Neural cell (in vitro differentiated cells): ENCODE measurements around the gene IL21R. TPM values are rescaled to one million over a fixed set of nuclear protein-coding genes. Genes with fewer than 3 reads are reported as not detected.

Experiments
- H2AFZ ChIP-seq: fragments of 200-600, 300-800 bp; sonication (generic), shearing (Covaris generic); 2 replicates; pipeline ENCODE4 v1.6.0; 2014; ENCODE audit warnings: low read depth, mild to moderate bottlenecking, antibody characterized with exemption, low read length, moderate library complexity
- H3F3A ChIP-seq: fragments of 200-600 bp; shearing (Covaris generic); 2 replicates; pipeline ENCODE4 v1.6.1; 2016; ENCODE audit warnings: mild to moderate bottlenecking, moderate library complexity, mixed read lengths, antibody characterized with exemption, low read length; ENCODE audit not compliant: insufficient read depth, poor library complexity, severe bottlenecking
- H3K27ac ChIP-seq: fragments of 200-600, 300-800 bp; sonication (generic), shearing (Covaris generic); 2 replicates; pipeline ENCODE4 v1.5.1; 2014; ENCODE audit warnings: mild to moderate bottlenecking, low read length, moderate library complexity
- H3K27me3 ChIP-seq: fragments of 300-800, 200-600 bp; sonication (generic), shearing (Covaris generic); 2 replicates; pipeline ENCODE4 v1.6.0; 2014; ENCODE audit warnings: mild to moderate bottlenecking, low read depth, low read length, moderate library complexity; ENCODE audit not compliant: insufficient read depth
- H3K36me3 ChIP-seq: fragments of 300-800, 200-600 bp; sonication (generic), shearing (Covaris generic); 2 replicates; pipeline ENCODE4 v1.5.1; 2014; ENCODE audit warnings: mild to moderate bottlenecking, antibody characterized with exemption, low read length, moderate library complexity; ENCODE audit not compliant: insufficient read depth
- H3K4me2 ChIP-seq: fragments of 300-800, 200-600 bp; sonication (generic), shearing (Covaris generic); 2 replicates; pipeline ENCODE4 v1.6.0; 2014; ENCODE audit warnings: mild to moderate bottlenecking, low read length
- H3K4me3 ChIP-seq: fragments of 300-800, 200-600 bp; sonication (generic), shearing (Covaris generic); 2 replicates; pipeline ENCODE4 v1.5.1; 2014; ENCODE audit warnings: mild to moderate bottlenecking, low read length, moderate library complexity
- H3K79me2 ChIP-seq: fragments of 200-600 bp; shearing (Covaris generic); replicated peaks from 2 replicates; pipeline ENCODE4 v1.6.0; 2014; ENCODE audit warnings: mild to moderate bottlenecking, low read length, moderate library complexity; ENCODE audit not compliant: insufficient read depth
- H3K9ac ChIP-seq: fragments of 300-800, 200-600 bp; sonication (generic), shearing (Covaris generic); 2 replicates; pipeline ENCODE4 v1.6.1; 2016; ENCODE audit warnings: mild to moderate bottlenecking, low read length, mixed read lengths
- H3K9me2 ChIP-seq: fragments of 200-600 bp; shearing (Covaris generic); 2 replicates; pipeline ENCODE4 v1.6.1; 2016; ENCODE audit warnings: mild to moderate bottlenecking, low read length, mixed read lengths; ENCODE audit not compliant: insufficient read depth
- H3K9me3 ChIP-seq: fragments of 200-600, 300-800 bp; sonication (generic), shearing (Covaris generic); 2 replicates; pipeline ENCODE4 v1.6.1; 2016; ENCODE audit warnings: mild to moderate bottlenecking, mixed run types, low read length, moderate library complexity, mixed read lengths
- H4K20me1 ChIP-seq: fragments of 200-600 bp; shearing (Covaris generic); 2 replicates; pipeline ENCODE4 v1.6.1; 2016; ENCODE audit warnings: mild to moderate bottlenecking, mixed run types; ENCODE audit not compliant: insufficient read depth
- EP300 ChIP-seq: fragments of 450-650 bp; conservative IDR thresholded peaks from 2 replicates; pipeline ENCODE4 v1.6.1; 2014; ENCODE audit warnings: antibody characterized with exemption, mild to moderate bottlenecking, moderate library complexity; ENCODE audit not compliant: poor library complexity, severe bottlenecking
- EZH2 ChIP-seq: fragments of 200-600, 300-800 bp; shearing (Covaris generic), sonication (generic); IDR thresholded peaks from 2 replicates; pipeline ENCODE4 v1.6.1; 2014; ENCODE audit warnings: antibody characterized with exemption, low read length, borderline replicate concordance, mild to moderate bottlenecking; ENCODE audit not compliant: insufficient read depth, poor library complexity, severe bottlenecking
- MXI1 ChIP-seq: fragments of 450-650 bp; conservative IDR thresholded peaks from 2 replicates; pipeline ENCODE4 v1.6.1; 2014; ENCODE audit warnings: antibody characterized with exemption, mild to moderate bottlenecking; ENCODE audit not compliant: poor library complexity, severe bottlenecking
- POLR2AphosphoS5 ChIP-seq: IDR thresholded peaks from 2 replicates; pipeline ENCODE4 v1.6.1; 2012
- RAD21 ChIP-seq: fragments of 450-650 bp; conservative IDR thresholded peaks from 2 replicates; pipeline ENCODE4 v1.6.1; 2014; ENCODE audit warnings: antibody characterized with exemption, mild to moderate bottlenecking, moderate library complexity
- SMC3 ChIP-seq: fragments of 450-650 bp; conservative IDR thresholded peaks from 2 replicates; pipeline ENCODE4 v1.6.1; 2014; ENCODE audit warnings: antibody characterized with exemption, mild to moderate bottlenecking, moderate library complexity; ENCODE audit not compliant: poor library complexity
- TAF1 ChIP-seq: IDR thresholded peaks from 2 replicates; pipeline ENCODE4 v1.6.1; 2012; ENCODE audit warnings: low read depth
- polyA plus RNA-seq: library from polyadenylated mRNA; depleted of rRNA; stranded (reverse); fragments of >200 nt; gene quantifications from 2 replicates; pipeline ENCODE4 v1.2.3, GENCODE V29; 2014
- TF ChIP-seq, protein P1 (sequence below): fragments of 450-650 bp; IDR thresholded peaks from 2 replicates; pipeline ENCODE4 v1.5.1; 2014; ENCODE audit warnings: antibody characterized with exemption, mild to moderate bottlenecking, moderate library complexity; ENCODE audit not compliant: poor library complexity, severe bottlenecking
- TF ChIP-seq, protein P2 (sequence below): IDR thresholded peaks from 2 replicates; pipeline ENCODE4 v1.6.1; 2012; ENCODE audit warnings: borderline replicate concordance

The IL21R gene
- polyA plus RNA-seq, 1 donor from 2014 or later = not detected

DNA sequence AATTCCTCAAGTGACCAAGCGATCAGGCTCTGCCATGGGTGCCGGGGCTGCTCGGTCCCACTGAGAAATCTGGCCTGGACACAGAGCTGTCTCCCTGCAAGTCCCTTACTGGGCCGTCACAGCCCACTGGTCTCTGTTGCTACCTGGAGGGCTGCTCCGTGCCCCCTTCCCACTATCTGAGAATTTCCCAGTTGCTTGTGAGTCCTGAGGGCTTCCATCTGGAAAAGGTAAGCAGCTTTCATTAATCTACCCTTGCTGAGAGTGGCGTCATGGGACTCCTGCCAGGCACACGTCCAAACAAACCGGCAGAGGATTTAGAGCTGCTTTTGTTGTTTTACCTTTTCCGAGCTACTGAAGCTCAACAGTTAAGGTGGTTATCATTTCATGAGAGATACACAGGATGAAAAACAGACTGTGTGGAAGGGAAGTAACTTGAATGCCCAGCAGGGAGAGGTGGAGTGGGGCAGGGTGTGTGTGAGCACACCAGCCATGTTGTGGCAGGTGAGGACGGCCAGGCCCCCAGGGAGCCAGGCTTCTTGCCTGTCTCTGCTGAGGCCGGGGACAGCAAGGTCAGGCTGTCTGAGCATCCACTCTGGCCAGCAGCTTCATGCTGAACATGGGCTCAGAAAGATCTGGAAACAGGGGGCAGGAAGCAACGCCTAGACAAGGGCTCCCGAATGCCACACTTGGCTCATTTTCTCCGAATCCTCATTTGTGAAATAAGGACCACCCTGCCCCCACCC lies 97.1 kb downstream of the IL21R start:
- TF ChIP-seq, protein P1, sequence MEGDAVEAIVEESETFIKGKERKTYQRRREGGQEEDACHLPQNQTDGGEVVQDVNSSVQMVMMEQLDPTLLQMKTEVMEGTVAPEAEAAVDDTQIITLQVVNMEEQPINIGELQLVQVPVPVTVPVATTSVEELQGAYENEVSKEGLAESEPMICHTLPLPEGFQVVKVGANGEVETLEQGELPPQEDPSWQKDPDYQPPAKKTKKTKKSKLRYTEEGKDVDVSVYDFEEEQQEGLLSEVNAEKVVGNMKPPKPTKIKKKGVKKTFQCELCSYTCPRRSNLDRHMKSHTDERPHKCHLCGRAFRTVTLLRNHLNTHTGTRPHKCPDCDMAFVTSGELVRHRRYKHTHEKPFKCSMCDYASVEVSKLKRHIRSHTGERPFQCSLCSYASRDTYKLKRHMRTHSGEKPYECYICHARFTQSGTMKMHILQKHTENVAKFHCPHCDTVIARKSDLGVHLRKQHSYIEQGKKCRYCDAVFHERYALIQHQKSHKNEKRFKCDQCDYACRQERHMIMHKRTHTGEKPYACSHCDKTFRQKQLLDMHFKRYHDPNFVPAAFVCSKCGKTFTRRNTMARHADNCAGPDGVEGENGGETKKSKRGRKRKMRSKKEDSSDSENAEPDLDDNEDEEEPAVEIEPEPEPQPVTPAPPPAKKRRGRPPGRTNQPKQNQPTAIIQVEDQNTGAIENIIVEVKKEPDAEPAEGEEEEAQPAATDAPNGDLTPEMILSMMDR = no peak
- TF ChIP-seq MXI1 = no peak
- TF ChIP-seq TAF1 = no peak
- TF ChIP-seq, protein P2, sequence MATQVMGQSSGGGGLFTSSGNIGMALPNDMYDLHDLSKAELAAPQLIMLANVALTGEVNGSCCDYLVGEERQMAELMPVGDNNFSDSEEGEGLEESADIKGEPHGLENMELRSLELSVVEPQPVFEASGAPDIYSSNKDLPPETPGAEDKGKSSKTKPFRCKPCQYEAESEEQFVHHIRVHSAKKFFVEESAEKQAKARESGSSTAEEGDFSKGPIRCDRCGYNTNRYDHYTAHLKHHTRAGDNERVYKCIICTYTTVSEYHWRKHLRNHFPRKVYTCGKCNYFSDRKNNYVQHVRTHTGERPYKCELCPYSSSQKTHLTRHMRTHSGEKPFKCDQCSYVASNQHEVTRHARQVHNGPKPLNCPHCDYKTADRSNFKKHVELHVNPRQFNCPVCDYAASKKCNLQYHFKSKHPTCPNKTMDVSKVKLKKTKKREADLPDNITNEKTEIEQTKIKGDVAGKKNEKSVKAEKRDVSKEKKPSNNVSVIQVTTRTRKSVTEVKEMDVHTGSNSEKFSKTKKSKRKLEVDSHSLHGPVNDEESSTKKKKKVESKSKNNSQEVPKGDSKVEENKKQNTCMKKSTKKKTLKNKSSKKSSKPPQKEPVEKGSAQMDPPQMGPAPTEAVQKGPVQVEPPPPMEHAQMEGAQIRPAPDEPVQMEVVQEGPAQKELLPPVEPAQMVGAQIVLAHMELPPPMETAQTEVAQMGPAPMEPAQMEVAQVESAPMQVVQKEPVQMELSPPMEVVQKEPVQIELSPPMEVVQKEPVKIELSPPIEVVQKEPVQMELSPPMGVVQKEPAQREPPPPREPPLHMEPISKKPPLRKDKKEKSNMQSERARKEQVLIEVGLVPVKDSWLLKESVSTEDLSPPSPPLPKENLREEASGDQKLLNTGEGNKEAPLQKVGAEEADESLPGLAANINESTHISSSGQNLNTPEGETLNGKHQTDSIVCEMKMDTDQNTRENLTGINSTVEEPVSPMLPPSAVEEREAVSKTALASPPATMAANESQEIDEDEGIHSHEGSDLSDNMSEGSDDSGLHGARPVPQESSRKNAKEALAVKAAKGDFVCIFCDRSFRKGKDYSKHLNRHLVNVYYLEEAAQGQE = no peak
- no peak for TF ChIP-seq RAD21
- TF ChIP-seq EZH2 = no peak
- no peak for TF ChIP-seq EP300
- no peak for TF ChIP-seq POLR2AphosphoS5
- no peak for TF ChIP-seq SMC3
- no peak overlapping the region for H3K27ac ChIP-seq
- H3K9me3 ChIP-seq = no peaks in the 10 kb centered on the region
- no peaks in the 10 kb centered on the region for H3F3A ChIP-seq
- H2AFZ ChIP-seq = no peak overlapping the region
- no peaks in the 10 kb centered on the region for H3K27me3 ChIP-seq
- H3K9ac ChIP-seq = no peak overlapping the region
- no peak overlapping the region for H3K4me2 ChIP-seq
- H3K36me3 ChIP-seq = peaks cover 18% of the 10 kb centered on the region
- H3K9me2 ChIP-seq = no peaks in the 10 kb centered on the region
- no peaks in the 10 kb centered on the region for H4K20me1 ChIP-seq
- no peaks in the 10 kb centered on the region for H3K79me2 ChIP-seq
- no peak overlapping the region for H3K4me3 ChIP-seq

DNA sequence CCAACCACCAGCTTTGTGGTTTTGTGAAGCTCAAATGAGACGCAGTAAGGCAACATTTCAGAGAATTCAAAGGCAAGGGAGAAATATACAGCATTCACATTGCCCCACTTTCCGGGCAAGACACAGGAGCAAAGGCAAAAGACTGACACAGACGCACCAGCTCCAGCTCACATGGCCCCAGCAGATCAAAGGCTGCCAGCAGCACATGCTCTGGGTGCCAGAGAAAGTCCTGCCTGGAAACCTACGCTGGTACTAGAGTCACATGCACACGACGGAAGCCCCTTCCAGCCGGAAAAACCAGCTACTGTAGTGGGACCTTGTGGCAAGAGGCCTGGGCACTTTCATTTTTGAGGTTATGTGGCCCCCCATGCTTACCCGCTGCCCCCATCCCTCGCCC lies 97.7 kb downstream of the IL21R start:
- Histone ChIP-seq H3K79me2 (no peaks in the 10 kb centered on the region), H3F3A (no peaks in the 10 kb centered on the region), H3K4me2 (no peak overlapping the region), H3K9me3 (no peaks in the 10 kb centered on the region), H3K36me3 (peaks cover 19% of the 10 kb centered on the region), H2AFZ (no peak overlapping the region), H3K27me3 (no peaks in the 10 kb centered on the region), H3K27ac (no peak overlapping the region), H3K9me2 (no peaks in the 10 kb centered on the region), H3K9ac (no peak overlapping the region), H4K20me1 (no peaks in the 10 kb centered on the region), H3K4me3 (no peak overlapping the region)
- TF ChIP-seq EZH2 = no peak

DNA sequence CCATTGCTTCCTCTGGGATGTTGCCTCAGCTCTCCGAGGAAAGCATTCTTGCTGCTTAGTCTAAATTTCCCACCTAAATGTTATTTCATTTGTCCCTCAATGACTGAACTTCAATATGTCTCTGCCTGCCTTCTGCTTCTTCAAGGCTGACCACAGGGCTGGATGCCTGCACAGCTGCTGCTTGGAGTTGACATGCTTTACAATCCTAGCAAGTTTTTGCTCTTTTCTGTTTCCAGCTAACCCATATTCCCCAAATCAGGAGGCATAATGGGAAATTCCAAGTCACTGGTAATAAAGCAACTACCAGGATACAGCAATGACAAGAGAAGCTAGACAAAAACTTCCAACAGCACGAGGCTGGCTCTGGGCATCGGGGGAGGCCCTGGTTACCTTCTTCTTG lies 98.8 kb downstream of the IL21R start:
- Histone ChIP-seq H3K27me3 (no peaks in the 10 kb centered on the region), H3K79me2 (no peaks in the 10 kb centered on the region), H3F3A (no peaks in the 10 kb centered on the region), H3K9me2 (no peaks in the 10 kb centered on the region), H2AFZ (no peak overlapping the region), H3K4me3 (no peak overlapping the region), H3K9ac (no peak overlapping the region), H3K4me2 (no peak overlapping the region), H3K27ac (no peak overlapping the region), H3K9me3 (no peaks in the 10 kb centered on the region), H3K36me3 (peaks cover 19% of the 10 kb centered on the region), H4K20me1 (no peaks in the 10 kb centered on the region)
- TF ChIP-seq MXI1 (no peak), EZH2 (no peak), EP300 (no peak), SMC3 (no peak), POLR2AphosphoS5 (no peak)
- TF ChIP-seq, protein P1 = no peak
